Measurements from ENCODE around the gene TAF9B.

- TF ChIP-seq CTCF (IDR thresholded peaks at IDR 0.05) (no peak), POLR2A (IDR thresholded peaks at IDR 0.05) (no peak)
Measured at GRCh38 chrX:78125148-78125547, 14.3 kb downstream of the TAF9B start.
